NCI-H2081 (cell line): ENCODE data around the gene KRT6C.
"Not testable (repeated sequence)": the region's sequence is repeated elsewhere in the genome, so short reads cannot be mapped to it uniquely, and the experiment has no call there.

ENCODE experiments used
- DNase-seq, 2 experiments: peaks; one replicate each; lab custom pipeline; 2025; lab: John Stamatoyannopoulos, UW

Gene KRT6C

DNA sequence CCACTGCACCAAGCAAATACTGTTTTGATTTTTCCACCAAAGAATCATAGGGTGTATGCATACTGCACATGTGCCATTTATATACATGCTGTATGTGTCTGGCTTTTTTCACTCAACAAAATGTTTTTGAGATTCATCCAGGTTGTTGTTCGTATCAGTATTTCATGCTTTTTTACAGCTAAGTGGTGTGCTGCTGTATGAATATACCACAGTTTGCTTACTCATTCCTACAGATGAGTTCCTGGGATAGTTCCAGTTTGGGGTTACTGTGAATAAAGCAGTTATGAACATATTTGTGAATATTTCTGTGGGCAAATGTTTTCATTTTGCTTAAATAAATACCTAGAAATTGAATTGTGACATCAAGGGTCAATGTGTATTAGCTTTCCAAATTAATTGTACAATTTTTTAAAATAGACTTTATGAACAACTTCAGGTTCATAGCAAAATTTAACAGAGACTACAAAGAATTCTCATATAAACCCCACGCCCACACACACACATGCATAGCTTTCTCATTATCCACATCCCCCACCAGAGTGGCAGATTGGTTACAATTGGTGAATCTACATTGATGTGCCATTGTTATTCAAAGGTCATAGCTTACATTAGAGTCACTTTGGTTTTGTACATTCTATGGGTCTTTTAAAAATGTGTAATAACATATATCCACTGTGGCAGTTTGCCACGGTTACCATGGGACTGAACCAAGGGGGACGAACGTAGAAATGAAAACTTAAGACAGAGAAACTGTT lies 26.4 kb upstream of the KRT6C start:
- no peak for DNase-seq

DNA sequence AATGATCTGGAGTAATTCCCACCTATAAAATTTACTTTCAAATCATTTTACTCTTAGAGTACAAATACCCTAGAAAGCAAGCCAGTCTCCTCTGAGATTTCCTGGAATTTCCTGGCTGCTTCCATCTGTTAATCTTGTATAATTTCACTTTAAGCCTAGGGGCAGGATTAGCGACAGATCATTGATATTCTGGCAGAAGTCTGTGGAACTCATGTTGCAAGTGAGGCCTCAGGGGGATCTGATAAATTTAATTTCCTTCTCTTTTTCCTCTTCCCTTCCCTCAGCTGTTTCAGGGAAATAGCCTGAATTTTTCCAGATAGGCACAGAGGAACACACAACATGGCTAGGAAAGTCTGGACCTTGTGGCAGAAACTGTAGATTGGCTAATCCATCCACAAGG lies 25.3 kb upstream of the KRT6C start:
- DNase-seq: no peak

DNA sequence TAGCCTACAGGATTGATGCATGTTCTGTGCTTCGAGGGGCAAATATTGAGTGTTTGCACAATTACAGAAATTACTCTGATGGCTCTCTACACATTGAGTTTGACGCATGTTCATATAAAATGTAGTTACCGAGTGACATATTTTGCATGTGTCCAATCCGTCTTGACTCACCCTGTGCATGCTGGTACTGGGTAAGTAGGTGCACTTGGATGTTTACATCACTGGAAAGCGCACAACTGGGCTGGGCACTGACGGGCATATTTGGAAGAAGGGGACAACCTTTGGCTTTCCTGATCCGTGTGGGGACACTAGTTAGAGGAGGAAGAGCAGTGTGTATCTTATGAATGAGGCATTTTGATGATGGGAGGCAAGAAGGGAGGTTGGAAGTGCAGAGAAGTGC lies 24.4 kb upstream of the KRT6C start:
- no peak for DNase-seq

DNA sequence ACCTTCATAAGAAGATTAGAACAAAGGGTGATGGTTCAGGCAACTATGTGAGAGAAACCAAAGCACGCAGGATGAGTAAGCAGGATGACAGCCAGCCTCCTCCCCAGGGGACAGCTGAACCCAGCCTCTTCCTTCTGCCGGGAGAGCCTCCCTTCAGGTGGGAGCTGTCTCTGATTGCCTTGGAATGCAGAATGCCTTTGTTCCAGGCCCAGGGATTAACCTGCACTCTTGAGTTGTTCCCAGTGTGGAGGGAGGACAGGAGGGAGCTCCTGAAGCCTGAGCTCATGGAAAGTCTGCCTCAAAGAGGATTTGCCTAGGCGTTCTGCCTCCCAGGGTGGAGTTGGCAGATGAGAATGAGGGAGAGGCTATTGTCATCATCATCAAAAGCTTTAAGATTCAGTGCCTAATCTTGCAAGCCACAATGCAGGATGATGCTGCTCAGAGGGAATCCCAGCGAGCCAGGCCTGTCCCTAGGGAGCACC lies 23.0 kb upstream of the KRT6C start:
- DNase-seq: no peak

DNA sequence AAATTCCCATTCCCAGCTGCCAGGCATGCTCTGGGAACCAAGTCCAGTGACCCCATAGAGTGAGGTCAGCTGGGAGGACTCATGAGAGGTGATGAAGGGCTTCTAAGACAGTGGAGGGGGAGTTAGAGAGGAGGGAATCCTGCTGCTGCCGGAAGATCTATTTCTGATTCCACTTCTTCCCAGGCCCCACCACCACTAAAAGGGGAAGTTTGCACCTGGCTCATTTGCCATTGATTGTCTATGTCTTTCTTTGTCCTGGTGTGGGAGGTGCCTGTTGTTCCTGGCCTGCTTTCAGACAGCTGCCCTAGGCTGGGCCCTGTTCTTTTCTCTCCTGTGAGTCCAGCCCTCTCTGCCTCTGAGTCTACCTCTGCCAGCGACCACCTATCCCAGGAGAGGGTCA lies 22.4 kb upstream of the KRT6C start:
- peak; percentile 29 to 45 for DNase-seq

DNA sequence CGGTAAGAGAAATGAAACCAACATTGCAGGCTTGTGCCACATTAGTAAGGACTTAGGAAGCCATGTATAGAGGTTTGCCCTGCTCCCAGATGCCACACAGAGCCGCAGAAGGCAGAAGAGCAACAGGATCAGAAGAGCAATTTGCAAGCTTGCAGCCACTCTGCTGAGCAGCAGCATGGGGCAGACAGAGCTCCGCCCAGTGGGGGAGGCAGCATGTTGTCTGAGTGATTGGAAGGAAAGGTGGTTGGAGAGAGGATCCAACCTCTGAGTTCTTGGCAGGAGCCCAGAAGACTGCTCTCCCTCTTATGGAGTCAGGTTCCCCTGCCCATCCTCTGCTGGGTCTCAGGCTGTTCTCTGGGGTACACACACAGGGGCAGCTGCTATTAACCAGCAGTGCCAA lies 21.8 kb upstream of the KRT6C start:
- peak; percentile 56 to 59 for DNase-seq

DNA sequence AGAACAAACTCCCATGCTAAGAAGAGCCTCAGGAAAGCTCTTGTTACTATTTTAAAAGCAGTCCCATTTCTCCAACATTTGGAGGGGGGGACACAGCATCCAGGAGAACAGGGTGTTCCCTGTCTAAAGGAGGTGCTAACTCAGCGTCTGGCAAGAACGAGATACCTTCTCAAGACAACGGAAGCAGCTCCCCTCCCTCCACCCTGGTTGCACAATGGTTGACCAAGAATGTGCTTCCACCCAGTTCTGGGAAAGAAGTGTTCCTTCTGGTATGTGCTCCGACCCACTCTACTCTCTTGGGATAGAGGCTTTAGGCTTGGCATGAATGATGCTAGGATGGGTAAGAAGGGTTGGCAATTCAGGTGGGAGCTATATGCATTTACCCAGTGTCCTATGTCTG lies 20.9 kb upstream of the KRT6C start:
- DNase-seq: no peak

DNA sequence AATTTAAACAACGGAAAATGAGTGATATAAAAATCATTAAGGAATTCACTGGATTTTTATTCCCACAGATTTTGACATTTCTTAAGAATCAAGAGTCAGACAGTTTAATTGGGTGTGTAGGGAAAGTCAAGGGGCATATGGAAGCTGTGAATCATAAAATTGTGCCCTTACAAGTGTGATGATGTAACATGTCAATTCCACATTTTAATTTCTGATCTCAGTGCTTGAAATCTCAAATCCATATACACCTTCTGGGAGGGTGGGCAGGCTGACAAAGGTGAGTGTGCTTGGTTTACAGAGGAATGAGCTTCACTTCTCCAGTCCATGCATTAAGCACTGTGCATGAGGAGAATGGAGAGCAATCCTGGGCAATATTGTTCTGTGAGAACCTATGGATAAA lies 20.5 kb upstream of the KRT6C start:
- no peak for DNase-seq

DNA sequence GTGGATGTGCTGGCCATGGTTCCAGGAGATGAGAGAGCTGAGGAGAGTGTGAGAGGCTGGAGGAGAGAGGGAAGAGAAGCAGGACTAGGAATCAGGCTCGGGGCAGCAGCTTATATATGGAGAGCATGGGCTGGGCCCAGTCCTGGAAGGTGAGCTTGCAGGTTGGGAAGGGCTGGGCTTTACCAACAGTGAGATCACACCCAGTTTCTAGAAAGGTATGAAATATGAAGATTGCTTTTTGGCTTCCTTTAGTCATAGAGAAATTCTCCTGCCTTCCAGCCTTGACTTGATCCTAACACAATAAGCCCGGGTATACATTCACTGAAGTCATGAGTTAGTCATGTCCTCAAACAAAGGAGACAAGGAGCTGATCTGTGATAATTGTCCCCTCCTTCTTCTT lies 19.6 kb upstream of the KRT6C start, which contains the start of gene KRT6A:
TSS of gene KRT6A (minus strand) at position 86 of the 400 bp plus-strand sequence. CDS start at position 17, 69 bp downstream.
- DNase-seq: no peak

DNA sequence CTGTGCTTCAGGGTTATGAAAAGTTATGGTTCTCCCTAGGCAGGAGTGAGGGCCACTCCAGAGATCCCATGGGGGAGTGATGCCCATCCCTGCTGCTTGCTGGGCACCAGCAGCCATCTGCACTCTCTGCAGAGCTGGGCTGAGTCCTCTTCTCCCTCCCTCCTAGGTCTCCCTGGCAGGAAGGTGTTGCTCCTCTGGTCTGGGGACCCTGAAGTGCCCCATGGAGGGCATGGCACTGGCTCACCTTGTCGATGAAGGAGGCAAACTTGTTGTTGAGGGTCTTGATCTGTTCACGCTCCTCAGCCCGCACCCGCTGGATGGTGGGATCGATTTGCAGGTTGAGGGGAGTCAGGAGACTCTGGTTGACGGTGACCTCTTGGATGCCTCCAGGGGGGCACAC lies 18.8 kb upstream of the KRT6C start:
- DNase-seq: not testable (repeated sequence)

DNA sequence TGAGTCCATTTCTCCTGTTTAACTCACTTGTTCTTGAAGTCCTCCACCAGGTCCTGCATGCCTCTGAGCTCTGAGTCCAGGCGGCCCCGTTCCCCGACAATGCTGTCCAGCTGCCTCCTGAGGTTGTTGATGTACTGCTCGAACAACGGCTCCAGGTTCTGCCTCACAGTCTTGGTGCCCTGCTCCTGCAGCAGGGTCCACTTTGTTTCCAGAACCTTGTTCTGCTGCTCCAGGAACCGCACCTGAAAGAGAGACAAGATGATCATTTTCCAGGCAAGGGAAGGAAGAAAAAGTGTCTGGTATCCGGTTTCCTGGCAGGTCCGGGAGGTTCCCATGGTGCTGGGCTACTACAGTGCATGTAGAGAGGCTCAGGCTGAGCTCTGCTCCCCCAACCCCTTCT lies 17.9 kb upstream of the KRT6C start:
- DNase-seq: not testable (repeated sequence)

DNA sequence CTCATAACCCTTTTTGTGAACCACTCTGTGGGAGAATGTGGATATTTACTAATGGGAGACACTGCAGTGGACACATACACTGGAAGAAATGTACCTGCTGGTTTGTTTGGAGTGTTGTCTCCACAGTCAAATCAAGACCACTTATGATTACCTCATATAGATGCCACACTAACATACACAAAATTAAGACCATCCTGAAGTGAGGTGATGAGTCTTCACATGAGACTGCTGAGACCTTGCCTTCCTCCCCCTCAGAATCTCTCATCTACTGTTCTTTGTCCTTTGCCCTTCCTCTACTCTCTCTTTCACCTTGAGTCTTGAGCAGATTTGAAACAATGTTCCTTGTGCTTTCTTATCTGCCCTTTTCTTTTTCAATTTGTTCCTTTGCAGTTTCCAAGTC lies 15.1 kb upstream of the KRT6C start:
- DNase-seq: no peak

DNA sequence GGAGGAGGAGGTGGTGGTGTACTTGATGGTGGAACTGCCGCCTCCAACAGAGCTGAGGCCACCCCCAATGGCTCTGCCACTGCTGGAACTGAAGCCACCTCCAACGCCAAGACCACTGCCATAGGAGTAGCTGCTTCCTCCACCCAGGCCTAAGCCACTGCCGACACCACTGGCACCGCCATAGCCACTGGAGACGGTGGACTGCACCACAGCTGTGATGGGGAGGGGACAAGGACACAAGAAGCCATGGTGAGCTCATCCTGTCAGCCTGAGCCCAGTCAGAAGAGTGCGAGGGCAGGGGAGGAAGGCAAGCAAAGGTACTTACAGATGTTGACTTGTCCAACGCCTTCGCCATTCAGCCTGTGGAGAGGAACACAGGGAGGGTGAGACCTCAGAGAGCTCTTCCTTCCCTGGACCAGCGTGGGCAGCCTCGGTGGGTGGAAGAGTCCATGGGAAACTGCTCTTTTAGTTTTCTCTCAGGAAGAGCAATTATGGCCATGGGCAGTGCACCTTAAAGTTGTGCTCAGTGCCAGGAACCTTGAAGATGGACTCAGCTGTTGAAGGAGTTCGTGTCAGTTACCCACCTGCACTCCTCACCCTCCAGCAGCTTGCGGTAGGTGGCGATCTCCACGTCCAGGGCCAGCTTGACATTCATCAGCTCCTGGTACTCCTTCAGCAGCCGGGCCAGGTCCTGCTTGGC lies 14.3 kb upstream of the KRT6C start:
- not testable (repeated sequence) for DNase-seq

DNA sequence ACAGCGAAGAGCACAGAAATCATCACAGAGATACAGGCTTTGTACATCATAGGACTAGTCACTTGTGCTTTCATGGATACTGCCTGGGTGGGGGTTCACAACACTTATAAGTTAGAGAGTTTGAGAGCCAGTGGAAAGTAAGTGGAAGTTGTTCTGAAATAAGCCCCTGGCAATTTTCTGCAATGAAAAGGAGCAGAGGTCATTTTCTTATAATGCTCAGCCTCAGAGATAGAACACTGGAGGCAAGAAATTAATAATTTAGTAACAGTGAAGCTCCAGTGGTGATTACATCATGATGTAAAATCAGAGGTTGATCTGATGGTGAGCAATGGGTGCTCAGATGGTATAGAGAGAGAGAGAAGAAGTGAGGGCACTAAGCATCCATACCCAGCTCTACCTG lies 13.6 kb upstream of the KRT6C start:
- DNase-seq: no peak

DNA sequence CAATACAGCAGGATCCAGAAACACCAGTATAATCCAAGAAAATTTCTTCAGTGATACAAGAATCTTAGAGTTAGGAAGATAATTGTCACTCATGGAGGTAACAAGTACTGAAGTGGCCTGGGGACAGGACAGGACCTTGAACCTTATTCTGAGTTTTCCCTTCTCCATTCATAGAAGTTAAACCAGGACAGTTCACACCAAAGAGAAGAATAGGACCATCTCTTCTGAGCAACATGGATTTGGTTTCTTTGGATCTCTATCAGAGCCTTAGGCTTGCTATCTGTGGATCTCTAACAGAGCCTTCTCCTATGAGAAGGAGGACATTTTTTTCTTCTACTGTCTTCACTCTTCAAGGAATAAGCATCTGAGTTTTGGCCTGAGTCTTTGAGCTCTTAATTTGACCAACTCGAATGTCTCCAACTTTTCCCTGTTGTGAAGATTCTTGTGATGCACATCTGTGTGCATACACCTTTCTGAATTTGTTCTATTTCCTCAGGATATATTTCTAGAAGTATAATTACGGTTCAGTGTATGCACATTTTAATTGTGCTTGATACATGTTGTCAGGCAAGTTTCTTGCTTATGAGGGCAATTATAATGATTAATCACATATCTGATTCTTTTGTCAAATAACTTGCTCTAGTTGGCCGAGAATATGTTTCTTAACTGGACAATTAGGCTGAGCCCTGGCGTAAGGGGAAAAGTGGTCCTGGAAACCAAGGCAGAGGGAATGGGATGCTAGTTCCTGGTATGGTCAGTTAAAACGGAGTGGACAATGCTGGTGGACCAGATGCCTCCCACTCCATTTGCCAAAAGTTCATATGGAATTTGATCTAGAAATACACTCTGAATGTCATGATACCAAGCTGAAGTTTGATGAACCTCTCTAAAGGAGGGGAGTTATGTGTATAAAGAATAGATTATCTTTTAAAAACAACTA lies 12.8 kb upstream of the KRT6C start:
- no peak for DNase-seq

DNA sequence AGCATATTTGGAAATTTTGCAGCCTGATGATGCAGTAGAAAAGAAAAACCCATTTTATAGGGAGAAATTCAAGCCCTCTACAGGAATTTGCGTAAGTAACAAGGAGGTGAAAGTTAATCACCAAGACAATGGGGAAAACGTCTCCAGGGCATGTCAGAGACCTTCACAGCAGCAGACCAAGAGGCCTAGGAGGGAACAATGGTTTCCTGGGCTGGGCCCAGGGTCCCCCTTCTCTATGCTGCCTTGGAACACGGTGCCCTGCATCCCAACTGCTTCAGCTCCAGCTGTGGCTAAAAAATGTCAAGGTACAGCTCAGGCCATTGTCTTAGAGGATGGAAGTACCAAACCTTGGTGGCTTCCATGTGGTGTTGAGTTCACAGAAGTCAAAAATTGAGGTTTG lies 6.5 kb upstream of the KRT6C start:
- no peak for DNase-seq

DNA sequence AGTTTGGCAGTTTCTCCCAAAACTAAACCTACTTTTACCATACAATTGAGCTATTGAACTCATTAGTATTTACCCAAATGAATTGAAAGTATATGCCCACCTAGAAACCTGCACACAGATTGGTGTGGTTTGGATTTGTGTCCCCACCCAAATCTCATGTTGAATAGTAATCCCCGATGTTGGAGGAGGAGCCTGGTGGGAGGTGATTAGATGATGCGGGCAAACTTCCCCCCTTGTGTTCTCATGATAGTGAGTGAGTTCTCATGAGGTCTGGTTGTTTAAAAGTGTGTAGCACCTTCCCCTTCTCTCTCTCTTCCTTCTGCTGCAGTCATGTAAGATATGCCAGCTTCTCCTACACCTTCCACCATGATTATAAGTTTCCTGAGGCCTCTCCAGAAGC lies 4.0 kb upstream of the KRT6C start:
- DNase-seq: no peak

DNA sequence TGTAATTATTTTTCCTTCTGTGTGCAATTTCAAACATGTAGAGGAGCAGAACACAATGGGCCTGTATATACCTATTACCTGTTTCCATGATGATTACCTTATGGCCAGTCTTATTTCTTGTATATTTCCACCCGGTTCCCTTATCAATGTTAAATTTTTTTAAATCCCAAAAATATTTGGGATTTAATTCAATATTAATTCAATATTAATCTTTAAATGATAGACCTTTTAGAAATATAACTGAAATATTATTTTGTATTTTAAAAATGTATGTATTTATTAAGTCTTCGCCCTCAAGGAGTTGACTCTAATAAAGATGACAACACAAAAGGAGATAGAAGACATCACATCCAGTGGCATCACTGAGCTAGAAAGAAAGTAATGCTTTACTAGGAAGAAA lies 607 bp upstream of the KRT6C start:
- DNase-seq: no peak

DNA sequence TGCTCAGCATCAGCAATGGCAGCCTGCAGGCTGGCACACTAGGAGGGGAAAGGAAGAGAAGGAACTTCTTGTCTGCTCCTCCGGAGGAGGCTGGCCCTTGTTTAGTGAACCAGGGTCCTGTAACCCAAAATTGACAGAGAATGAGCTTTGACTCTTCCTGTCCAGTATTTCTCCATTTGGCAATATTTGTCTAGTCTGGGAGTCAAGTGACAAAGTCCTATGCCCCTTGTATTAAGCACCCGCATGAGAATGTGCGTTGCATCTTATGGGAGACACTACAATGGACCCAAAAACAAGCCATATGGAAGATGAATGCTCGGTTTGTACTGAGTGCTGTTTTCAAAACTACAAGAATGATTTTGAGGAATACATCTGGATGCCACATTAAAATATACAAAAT lies 3.8 kb downstream of the KRT6C start:
- no peak for DNase-seq

DNA sequence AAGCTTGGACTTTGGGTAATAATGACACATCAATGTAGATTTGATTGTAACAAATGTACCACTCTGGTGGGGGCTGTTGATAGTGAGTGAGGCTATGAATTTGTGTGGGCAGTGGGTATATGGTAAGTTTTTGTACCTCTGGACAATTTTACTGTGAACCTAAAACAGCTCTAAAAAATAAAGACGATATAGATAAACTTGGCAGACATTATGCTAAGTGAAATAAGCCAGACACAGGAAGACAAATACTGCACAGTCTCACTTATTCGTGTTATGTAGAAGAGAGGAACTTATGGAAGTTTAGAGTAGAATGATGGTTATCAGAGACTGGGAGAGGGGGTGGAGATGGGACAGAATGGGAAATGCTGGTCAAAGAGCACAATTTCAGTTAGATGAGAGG lies 8.7 kb downstream of the KRT6C start:
- no peak for DNase-seq

DNA sequence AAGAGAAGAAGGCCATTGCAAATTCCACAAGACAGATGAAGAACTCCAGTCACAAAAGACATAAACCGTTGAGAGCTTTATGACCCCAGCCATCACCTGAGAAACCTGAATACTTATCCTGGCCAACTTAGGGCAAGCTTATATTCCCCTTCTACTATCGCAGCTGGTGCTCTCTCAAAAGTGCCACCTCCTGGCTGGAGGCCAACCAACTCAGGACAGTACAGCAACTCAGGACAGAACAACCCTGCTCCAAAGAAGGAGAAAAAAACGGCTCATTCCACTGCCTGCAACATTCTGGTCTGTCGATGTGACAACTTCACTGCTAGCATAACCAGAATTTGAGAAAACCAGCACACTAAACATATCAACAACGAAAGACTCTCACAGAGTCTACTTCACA lies 11.9 kb downstream of the KRT6C start:
- DNase-seq: no peak

DNA sequence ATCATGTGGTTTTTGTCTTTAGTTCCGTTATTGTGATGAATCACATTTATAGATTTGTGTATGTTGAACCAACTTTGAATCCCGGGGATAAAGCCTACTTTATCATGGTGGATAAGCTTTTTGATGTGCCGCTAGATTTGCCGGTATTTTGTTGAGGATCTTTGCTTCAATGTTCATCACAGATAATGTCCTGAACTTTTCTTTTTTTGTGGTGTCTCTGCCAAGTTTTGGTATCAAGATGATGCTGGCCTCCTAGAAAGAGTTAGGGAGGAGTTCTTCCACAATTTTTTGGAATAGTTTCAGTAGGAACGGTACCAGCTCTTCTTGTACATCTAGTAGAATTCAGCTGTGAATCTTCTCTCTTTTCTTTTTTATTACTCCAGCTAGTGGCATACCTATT lies 14.7 kb downstream of the KRT6C start:
- no peak for DNase-seq
